Measurements from ENCODE around the gene SLC2A5. TPM values are rescaled to one million over a fixed set of nuclear protein-coding genes. Genes with fewer than 3 reads are reported as not detected.
A peak's percentile ranks its signal among the peaks of the same experiment; 100 is the strongest.

Gene SLC2A5
- polyA plus RNA-seq, 3 donors, result 0.75 to 1.3 (median 0.81) TPM

GRCh38 chr1:8988618-8988967 is 80.8 kb downstream of the SLC2A5 start:
- no peak for DNase-seq
- H3K4me1 Mint-ChIP-seq, result peaks cover 7% of the 10 kb centered on the region
- H3K36me3 Mint-ChIP-seq, result no peaks in the 10 kb centered on the region
- peaks cover 3 to 5% (median 4%) of the 10 kb centered on the region in 3 donors for H3K27me3 Mint-ChIP-seq (ENCODE audit: low read depth in 3 of 3)
- H4K20me1 ChIP-seq (ENCODE audit: insufficient read depth, low read length), result no peaks in the 10 kb centered on the region
- H3K4me1 ChIP-seq (ENCODE audit: control insufficient read depth in 1 of 2, insufficient read depth in 2 of 2, low read length in 2 of 2), result peaks cover 4 to 5% of the 10 kb centered on the region in 2 donors
- no peak overlapping the region for H2AFZ ChIP-seq (ENCODE audit: insufficient read depth, low read depth, low read length, poor library complexity, severe bottlenecking)
- H3K36me3 ChIP-seq (replicated peaks in 1 of 2; ENCODE audit: control insufficient read depth in 1 of 2, insufficient read depth in 2 of 2, low read length in 2 of 2), result no peaks in the 10 kb centered on the region
- H3K27ac ChIP-seq (ENCODE audit: low read depth in 1 of 2, low read length in 2 of 2), result no peak overlapping the region
- H3K9me3 ChIP-seq (replicated peaks in 1 of 2; ENCODE audit: control insufficient read depth in 1 of 2, insufficient read depth in 1 of 2, low read length in 2 of 2), result no peaks in the 10 kb centered on the region
- H3K27me3 ChIP-seq (ENCODE audit: control insufficient read depth in 2 of 2, insufficient read depth in 2 of 2, low read length in 2 of 2), result no peaks in the 10 kb centered on the region
- 96% methylated on average over 11 of the region's 13 CpGs for WGBS (ENCODE audit: insufficient coverage)
- H3K27ac Mint-ChIP-seq, result no peak overlapping the region
- H3K79me2 ChIP-seq (ENCODE audit: insufficient read depth, low read length), result no peaks in the 10 kb centered on the region
- H3K4me2 ChIP-seq (replicated peaks; ENCODE audit: extremely low read depth, low read length, poor library complexity, severe bottlenecking), result no peak overlapping the region
- intact Hi-C loops (cut with micrococcal nuclease), result loop anchor here (2.0 to 5.0 kb wide), 3 partner anchors 70 to 131 kb away; no protein-coding TSS in a partner anchor
- no peak overlapping the region for H3K4me3 Mint-ChIP-seq
- no peak for TF ChIP-seq CTCF (IDR thresholded peaks at IDR 0.05)
- H3K9ac ChIP-seq (ENCODE audit: insufficient read depth, low read length, poor library complexity, severe bottlenecking), result no peak overlapping the region
- H3K4me3 ChIP-seq (replicated peaks in 1 of 3; ENCODE audit: low read depth in 2 of 3, low read length in 3 of 3), result no peak overlapping the region
- peaks cover 0 to 6% (median 0%) of the 10 kb centered on the region in 7 donors for H3K9me3 Mint-ChIP-seq

- Histone ChIP-seq H3K79me2 (ENCODE audit: insufficient read depth, low read length) (no peaks in the 10 kb centered on the region), H3K27me3 (ENCODE audit: control insufficient read depth in 2 of 2, insufficient read depth in 2 of 2, low read length in 2 of 2) (no peaks in the 10 kb centered on the region), H4K20me1 (ENCODE audit: insufficient read depth, low read length) (no peaks in the 10 kb centered on the region), H3K4me1 (ENCODE audit: control insufficient read depth in 1 of 2, insufficient read depth in 2 of 2, low read length in 2 of 2) (peaks cover 4 to 5% of the 10 kb centered on the region in 2 donors), H3K9ac (ENCODE audit: insufficient read depth, low read length, poor library complexity, severe bottlenecking) (peak overlapping the region; percentile 22), H3K9me3 (replicated peaks in 1 of 2; ENCODE audit: control insufficient read depth in 1 of 2, insufficient read depth in 1 of 2, low read length in 2 of 2) (no peaks in the 10 kb centered on the region), H3K4me3 (replicated peaks in 1 of 3; ENCODE audit: low read depth in 2 of 3, low read length in 3 of 3) (peak overlapping the region in 1 of 3 experiments; percentile 49), H3K4me2 (replicated peaks; ENCODE audit: extremely low read depth, low read length, poor library complexity, severe bottlenecking) (peak overlapping the region; percentile 61), H3K27ac (ENCODE audit: low read depth in 1 of 2, low read length in 2 of 2) (no peak overlapping the region), H2AFZ (ENCODE audit: insufficient read depth, low read depth, low read length, poor library complexity, severe bottlenecking) (peak overlapping the region; percentile 75), H3K36me3 (replicated peaks in 1 of 2; ENCODE audit: control insufficient read depth in 1 of 2, insufficient read depth in 2 of 2, low read length in 2 of 2) (no peaks in the 10 kb centered on the region)
- Mint-ChIP-seq H3K4me1 (peaks cover 7% of the 10 kb centered on the region), H3K27me3 (ENCODE audit: low read depth in 3 of 3) (peaks cover 3 to 5% (median 4%) of the 10 kb centered on the region in 3 donors), H3K4me3 (peak overlapping the region; percentile 27 to 42), H3K9me3 (peaks cover 0 to 4% (median 0%) of the 10 kb centered on the region in 7 donors), H3K36me3 (no peaks in the 10 kb centered on the region), H3K27ac (peak overlapping the region in 1 of 7 donors; percentile 10)
- TF ChIP-seq CTCF (IDR thresholded peaks at IDR 0.05), result peak; percentile 95
- DNase-seq, result peak in 2 of 3 donors; percentile 43 to 45
- intact Hi-C loops (cut with micrococcal nuclease), result loop anchor here (2.0 to 5.0 kb wide), 3 partner anchors 69 to 131 kb away; no protein-coding TSS in a partner anchor
- WGBS (ENCODE audit: insufficient coverage), result 67% methylated on average over 3 of the region's 9 CpGs
Measured at GRCh38 chr1:8987881-8988617, 81.4 kb downstream of the SLC2A5 start.
